Keratinocyte (primary cell): ENCODE results near the gene RIPOR2. TPM values are rescaled to one million over a fixed set of nuclear protein-coding genes. Genes with fewer than 3 reads are reported as not detected.

ENCODE experiments used
- DNase-seq: peaks from one replicate; pipeline ENCODE4 v3.0.0-alpha.2; 2011; ENCODE audit warnings: low read depth, missing footprints, low spot score
- FAIRE-seq: peaks from 2 replicates; lab custom pipeline; 2011; peaks lifted over from hg19 to GRCh38; lab: Jason Lieb, UNC
- H2AFZ ChIP-seq: 2 replicates; pipeline ENCODE4 v1.6.0; 2012; ENCODE audit warnings: low read length, control low read depth, inconsistent platforms; ENCODE audit not compliant: control insufficient read depth
- H3K27ac ChIP-seq: 2 replicates; pipeline ENCODE4 v1.5.1; 2011; ENCODE audit warnings: low read length; ENCODE audit not compliant: control insufficient read depth, insufficient read depth
- H3K27me3 ChIP-seq: 3 replicates; pipeline ENCODE4 v1.6.0; 2011; ENCODE audit warnings: low read length; ENCODE audit not compliant: control insufficient read depth, insufficient read depth; ENCODE audit errors: extremely low read depth
- H3K36me3 ChIP-seq, 2 experiments: 2 replicates in 1 of 2; 3 replicates in 1 of 2; pipeline ENCODE4 v1.5.1; 2011; ENCODE audit warnings: low read length in 2 of 2, mild to moderate bottlenecking in 1 of 2; ENCODE audit not compliant: control insufficient read depth in 2 of 2, insufficient read depth in 2 of 2; ENCODE audit errors: extremely low read depth in 1 of 2
- H3K4me1 ChIP-seq: 3 replicates; pipeline ENCODE4 v1.5.1; 2011; ENCODE audit warnings: low read length; ENCODE audit not compliant: control insufficient read depth, insufficient read depth; ENCODE audit errors: extremely low read depth
- H3K4me2 ChIP-seq: 3 replicates; pipeline ENCODE4 v1.6.0; 2011; ENCODE audit warnings: low read depth, low read length; ENCODE audit not compliant: control insufficient read depth, insufficient read depth; ENCODE audit errors: extremely low read depth
- H3K4me3 ChIP-seq, 3 experiments: fragments of 200-600 bp in 1 of 3; sonication (generic) in 1 of 3; 2 replicates in 2 of 3; 3 replicates in 1 of 3; pipeline ENCODE4 v1.5.1; 2011 to 2016; ENCODE audit warnings: low read length in 3 of 3, mild to moderate bottlenecking in 3 of 3, control low read depth in 2 of 3, inconsistent platforms in 1 of 3, low read depth in 1 of 3, mixed read lengths in 1 of 3, mixed run types in 1 of 3, moderate library complexity in 1 of 3; ENCODE audit not compliant: control insufficient read depth in 2 of 3, insufficient read depth in 2 of 3; ENCODE audit errors: extremely low read depth in 1 of 3
- H3K79me2 ChIP-seq: 2 replicates; pipeline ENCODE4 v1.6.0; 2012; ENCODE audit warnings: low read length; ENCODE audit not compliant: control insufficient read depth, insufficient read depth
- H3K9ac ChIP-seq: 3 replicates; pipeline ENCODE4 v1.6.0; 2011; ENCODE audit warnings: low read length; ENCODE audit not compliant: control insufficient read depth, insufficient read depth; ENCODE audit errors: extremely low read depth
- H3K9me1 ChIP-seq: 3 replicates; pipeline ENCODE4 v1.6.0; 2011; ENCODE audit warnings: low read length; ENCODE audit not compliant: control insufficient read depth, insufficient read depth; ENCODE audit errors: extremely low read depth
- H3K9me3 ChIP-seq: 2 replicates; pipeline ENCODE4 v1.5.1; 2012; ENCODE audit warnings: low read depth, low read length; ENCODE audit not compliant: control insufficient read depth
- H4K20me1 ChIP-seq: 3 replicates; pipeline ENCODE4 v1.6.0; 2011; ENCODE audit warnings: low read length; ENCODE audit not compliant: control insufficient read depth, insufficient read depth; ENCODE audit errors: extremely low read depth
- EZH2 ChIP-seq: IDR thresholded peaks from one replicate; pipeline ENCODE4 v1.6.1; 2012; ENCODE audit warnings: inconsistent platforms, mild to moderate bottlenecking, low read length, moderate library complexity
- dilution Hi-C: fragments of 300-500 bp; cut with MboI; formaldehyde crosslinking; loops from one replicate; pipeline ENCODE4 v1.7.0; 2020; ENCODE audit warnings: low sequenced_read_pairs; ENCODE audit not compliant: extremely low pct_ligation_motif_present
- polyA plus RNA-seq, 5 experiments: library from polyadenylated mRNA; depleted of rRNA in 3 of 5; stranded (reverse) in 3 of 5; stranded (forward) in 1 of 5; unstranded in 1 of 5; fragments of >200 nt; gene quantifications; 1 replicate in 1 of 5; 2 replicates in 3 of 5; 3 replicates in 1 of 5; pipeline versions ENCODE4 v1.2.1 to v1.2.3, GENCODE V29; 2011 to 2012; ENCODE audit warnings: missing spikeins in 2 of 5, low read depth in 1 of 5, low replicate concordance in 1 of 5
- TF ChIP-seq, protein P1 (sequence below), 3 experiments: IDR thresholded peaks in 1 of 3; conservative IDR thresholded peaks in 1 of 3; optimal IDR thresholded peaks in 1 of 3; 2 replicates in 2 of 3; 3 replicates in 1 of 3; pipeline versions ENCODE3 to v1.5.1; 2011; ENCODE audit warnings: low read length in 3 of 3, mild to moderate bottlenecking in 3 of 3, moderate library complexity in 2 of 3, control low read depth in 1 of 3, inconsistent platforms in 1 of 3; ENCODE audit not compliant: insufficient read depth in 2 of 3; ENCODE audit errors: extremely low read depth in 1 of 3

The RIPOR2 gene
- polyA plus RNA-seq, 1 donor (not counting 4 experiments of a cell fraction or from before 2014, with no cell fraction given) = 0.07 TPM

DNA sequence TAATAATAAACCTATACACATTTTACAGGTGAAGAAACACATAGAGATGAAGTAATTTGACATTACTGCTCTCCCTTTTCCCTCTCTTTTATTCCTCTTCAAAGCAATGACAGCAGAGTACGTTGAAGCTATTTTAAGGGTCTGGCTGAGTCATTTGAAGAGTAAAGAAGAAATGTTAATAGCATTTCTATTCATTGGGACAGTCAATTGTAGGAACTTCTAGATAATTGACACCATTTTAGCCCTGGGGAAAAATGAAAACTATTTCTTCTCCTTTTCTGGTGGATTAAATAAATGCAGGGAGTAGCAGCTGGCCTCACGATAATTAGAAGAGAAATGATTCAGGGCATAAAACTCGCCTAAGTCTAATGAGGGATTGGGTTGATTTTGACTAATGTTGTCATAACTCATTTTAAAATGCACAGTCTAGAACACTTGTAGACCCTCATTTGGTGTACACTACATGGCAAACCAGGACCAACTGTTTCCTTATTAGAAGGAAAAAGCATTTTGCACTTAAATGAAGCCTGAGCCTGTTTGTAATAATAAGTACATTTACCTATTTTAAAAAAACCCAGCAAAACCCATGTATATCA lies 48.1 kb downstream of the RIPOR2 start:
- Histone ChIP-seq H3K27me3 (no peaks in the 10 kb centered on the region), H3K4me1 (no peaks in the 10 kb centered on the region), H3K4me3 (no peak overlapping the region), H3K27ac (no peak overlapping the region), H3K79me2 (no peaks in the 10 kb centered on the region), H4K20me1 (no peaks in the 10 kb centered on the region), H3K9me3 (no peaks in the 10 kb centered on the region), H3K36me3 (no peaks in the 10 kb centered on the region), H3K9me1 (no peaks in the 10 kb centered on the region), H3K4me2 (no peak overlapping the region), H2AFZ (no peak overlapping the region), H3K9ac (no peak overlapping the region)
- no peak for TF ChIP-seq EZH2
- TF ChIP-seq, protein P1, sequence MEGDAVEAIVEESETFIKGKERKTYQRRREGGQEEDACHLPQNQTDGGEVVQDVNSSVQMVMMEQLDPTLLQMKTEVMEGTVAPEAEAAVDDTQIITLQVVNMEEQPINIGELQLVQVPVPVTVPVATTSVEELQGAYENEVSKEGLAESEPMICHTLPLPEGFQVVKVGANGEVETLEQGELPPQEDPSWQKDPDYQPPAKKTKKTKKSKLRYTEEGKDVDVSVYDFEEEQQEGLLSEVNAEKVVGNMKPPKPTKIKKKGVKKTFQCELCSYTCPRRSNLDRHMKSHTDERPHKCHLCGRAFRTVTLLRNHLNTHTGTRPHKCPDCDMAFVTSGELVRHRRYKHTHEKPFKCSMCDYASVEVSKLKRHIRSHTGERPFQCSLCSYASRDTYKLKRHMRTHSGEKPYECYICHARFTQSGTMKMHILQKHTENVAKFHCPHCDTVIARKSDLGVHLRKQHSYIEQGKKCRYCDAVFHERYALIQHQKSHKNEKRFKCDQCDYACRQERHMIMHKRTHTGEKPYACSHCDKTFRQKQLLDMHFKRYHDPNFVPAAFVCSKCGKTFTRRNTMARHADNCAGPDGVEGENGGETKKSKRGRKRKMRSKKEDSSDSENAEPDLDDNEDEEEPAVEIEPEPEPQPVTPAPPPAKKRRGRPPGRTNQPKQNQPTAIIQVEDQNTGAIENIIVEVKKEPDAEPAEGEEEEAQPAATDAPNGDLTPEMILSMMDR (optimal IDR thresholded peaks at IDR 0.05 in 1 of 3, IDR thresholded peaks at IDR 0.05 in 1 of 3, conservative IDR thresholded peaks at IDR 0.05 in 1 of 3; ENCODE audit: extremely low read depth in 1 of 3, insufficient read depth in 2 of 3, low read length in 3 of 3) = no peak
- dilution Hi-C loops = no loop called here
- FAIRE-seq = no peak
- DNase-seq = no peak

DNA sequence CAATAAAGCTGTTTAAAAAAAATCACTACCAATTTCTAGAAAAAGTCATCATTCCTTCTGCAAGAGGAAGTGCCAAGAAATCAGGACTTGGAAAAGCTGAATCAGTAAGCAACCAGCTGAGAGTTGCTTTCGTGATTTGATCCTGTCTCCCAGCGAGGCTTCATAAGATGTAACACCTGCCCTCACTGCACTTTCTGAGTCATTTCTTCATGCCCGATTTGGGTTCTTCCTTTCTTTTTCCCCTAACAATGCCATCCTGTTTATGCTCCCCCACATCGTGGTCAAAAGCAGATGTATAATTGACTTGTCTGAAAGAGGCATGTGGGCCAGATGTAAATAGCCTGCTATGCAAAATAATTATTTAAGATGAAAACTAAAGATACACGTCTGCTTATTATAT lies 52.1 kb downstream of the RIPOR2 start:
- dilution Hi-C loops = no loop called here
- DNase-seq (no peak), FAIRE-seq (no peak)
- H3K9me1 ChIP-seq = no peaks in the 10 kb centered on the region
- H3K4me3 ChIP-seq = no peak overlapping the region
- H3K9me3 ChIP-seq = no peaks in the 10 kb centered on the region
- no peaks in the 10 kb centered on the region for H3K36me3 ChIP-seq
- H4K20me1 ChIP-seq = no peaks in the 10 kb centered on the region
- H3K4me2 ChIP-seq = no peak overlapping the region
- H3K9ac ChIP-seq = no peak overlapping the region
- no peak overlapping the region for H3K27ac ChIP-seq
- H3K4me1 ChIP-seq = no peaks in the 10 kb centered on the region
- H2AFZ ChIP-seq = no peak overlapping the region
- no peaks in the 10 kb centered on the region for H3K79me2 ChIP-seq
- TF ChIP-seq, protein P1 (optimal IDR thresholded peaks at IDR 0.05 in 1 of 3, IDR thresholded peaks at IDR 0.05 in 1 of 3, conservative IDR thresholded peaks at IDR 0.05 in 1 of 3; ENCODE audit: extremely low read depth in 1 of 3, insufficient read depth in 2 of 3, low read length in 3 of 3) = no peak
- TF ChIP-seq EZH2 = no peak
- H3K27me3 ChIP-seq = no peaks in the 10 kb centered on the region
